Measurements from ENCODE around the gene DPY19L1.
"Not testable (repeated sequence)": the region's sequence is repeated elsewhere in the genome, so short reads cannot be mapped to it uniquely, and the experiment has no call there.

DPY19L1 gene

DNA sequence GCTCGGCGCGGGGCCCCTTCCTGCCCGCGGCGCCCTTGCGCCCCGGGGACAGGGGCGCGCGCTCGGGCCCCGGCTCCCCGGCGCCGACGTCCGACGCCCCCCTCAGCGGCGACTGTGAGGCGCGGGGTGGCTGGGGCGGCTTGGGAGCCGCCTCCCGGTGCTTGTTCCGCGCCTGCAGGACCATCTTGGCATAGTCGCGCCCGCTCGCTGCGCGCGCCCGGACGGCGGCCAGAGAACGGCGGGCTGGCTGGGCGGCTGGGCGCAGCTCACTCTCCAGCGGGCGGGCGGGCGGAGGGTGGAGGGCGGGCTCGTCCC is at the start of gene DPY19L1:
Gene DPY19L1 (minus strand): TSS at position 275 of the 315 bp plus-strand sequence. CDS start 91 bp downstream, at position 184.
- no peaks in the 10 kb centered on the region for H3K36me3 ChIP-seq (replicated peaks)
- TF ChIP-seq, protein P1, sequence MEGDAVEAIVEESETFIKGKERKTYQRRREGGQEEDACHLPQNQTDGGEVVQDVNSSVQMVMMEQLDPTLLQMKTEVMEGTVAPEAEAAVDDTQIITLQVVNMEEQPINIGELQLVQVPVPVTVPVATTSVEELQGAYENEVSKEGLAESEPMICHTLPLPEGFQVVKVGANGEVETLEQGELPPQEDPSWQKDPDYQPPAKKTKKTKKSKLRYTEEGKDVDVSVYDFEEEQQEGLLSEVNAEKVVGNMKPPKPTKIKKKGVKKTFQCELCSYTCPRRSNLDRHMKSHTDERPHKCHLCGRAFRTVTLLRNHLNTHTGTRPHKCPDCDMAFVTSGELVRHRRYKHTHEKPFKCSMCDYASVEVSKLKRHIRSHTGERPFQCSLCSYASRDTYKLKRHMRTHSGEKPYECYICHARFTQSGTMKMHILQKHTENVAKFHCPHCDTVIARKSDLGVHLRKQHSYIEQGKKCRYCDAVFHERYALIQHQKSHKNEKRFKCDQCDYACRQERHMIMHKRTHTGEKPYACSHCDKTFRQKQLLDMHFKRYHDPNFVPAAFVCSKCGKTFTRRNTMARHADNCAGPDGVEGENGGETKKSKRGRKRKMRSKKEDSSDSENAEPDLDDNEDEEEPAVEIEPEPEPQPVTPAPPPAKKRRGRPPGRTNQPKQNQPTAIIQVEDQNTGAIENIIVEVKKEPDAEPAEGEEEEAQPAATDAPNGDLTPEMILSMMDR (IDR thresholded peaks at IDR 0.05; ENCODE audit: low read depth, low read length, missing control alignments): no peak
- peak within 1 kb of the TSS; percentile 81 for H3K4me3 ChIP-seq (ENCODE audit: low read depth, low read length)
- no peak for DNase-seq
- in situ Hi-C loops (cut with HindIII; ENCODE audit: low pct_ligation_motif_present, low sequenced_read_pairs): no loop called here
- H3K27ac ChIP-seq: peak within 1 kb of the TSS; percentile 36
- H3K27me3 ChIP-seq (replicated peaks): no peaks in the 10 kb centered on the region

DNA sequence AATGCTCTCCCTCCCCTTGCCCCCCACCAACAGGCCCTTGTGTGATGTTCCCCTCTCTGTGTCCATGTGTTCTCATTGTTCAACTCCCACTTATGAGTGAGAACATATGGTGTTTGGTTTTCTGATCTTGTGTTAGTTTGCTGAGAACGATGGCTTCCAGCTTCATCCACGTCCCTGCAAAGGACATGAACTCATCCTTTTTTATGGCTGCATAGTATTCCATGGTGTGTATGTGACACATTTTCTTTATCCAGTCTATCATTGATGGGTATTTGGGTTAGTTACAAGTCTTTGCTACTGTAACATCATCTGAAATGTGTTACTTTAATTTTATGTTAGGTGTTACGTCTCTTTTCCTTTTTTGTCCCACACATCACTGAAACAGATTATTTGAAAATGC is 42.2 kb upstream of the DPY19L1 start:
- H3K4me3 ChIP-seq (ENCODE audit: low read depth, low read length); DNase-seq; H3K27me3 ChIP-seq (replicated peaks); H3K27ac ChIP-seq; in situ Hi-C loops (cut with HindIII; ENCODE audit: low pct_ligation_motif_present, low sequenced_read_pairs); H3K36me3 ChIP-seq (replicated peaks): not testable (repeated sequence)

GRCh38 chr7:35074008-35074407 is 36.7 kb upstream of the DPY19L1 start:
- H3K4me3 ChIP-seq (ENCODE audit: low read depth, low read length); H3K27me3 ChIP-seq (replicated peaks); DNase-seq; H3K36me3 ChIP-seq (replicated peaks); H3K27ac ChIP-seq; in situ Hi-C loops (cut with HindIII; ENCODE audit: low pct_ligation_motif_present, low sequenced_read_pairs): not testable (repeated sequence)

DNA sequence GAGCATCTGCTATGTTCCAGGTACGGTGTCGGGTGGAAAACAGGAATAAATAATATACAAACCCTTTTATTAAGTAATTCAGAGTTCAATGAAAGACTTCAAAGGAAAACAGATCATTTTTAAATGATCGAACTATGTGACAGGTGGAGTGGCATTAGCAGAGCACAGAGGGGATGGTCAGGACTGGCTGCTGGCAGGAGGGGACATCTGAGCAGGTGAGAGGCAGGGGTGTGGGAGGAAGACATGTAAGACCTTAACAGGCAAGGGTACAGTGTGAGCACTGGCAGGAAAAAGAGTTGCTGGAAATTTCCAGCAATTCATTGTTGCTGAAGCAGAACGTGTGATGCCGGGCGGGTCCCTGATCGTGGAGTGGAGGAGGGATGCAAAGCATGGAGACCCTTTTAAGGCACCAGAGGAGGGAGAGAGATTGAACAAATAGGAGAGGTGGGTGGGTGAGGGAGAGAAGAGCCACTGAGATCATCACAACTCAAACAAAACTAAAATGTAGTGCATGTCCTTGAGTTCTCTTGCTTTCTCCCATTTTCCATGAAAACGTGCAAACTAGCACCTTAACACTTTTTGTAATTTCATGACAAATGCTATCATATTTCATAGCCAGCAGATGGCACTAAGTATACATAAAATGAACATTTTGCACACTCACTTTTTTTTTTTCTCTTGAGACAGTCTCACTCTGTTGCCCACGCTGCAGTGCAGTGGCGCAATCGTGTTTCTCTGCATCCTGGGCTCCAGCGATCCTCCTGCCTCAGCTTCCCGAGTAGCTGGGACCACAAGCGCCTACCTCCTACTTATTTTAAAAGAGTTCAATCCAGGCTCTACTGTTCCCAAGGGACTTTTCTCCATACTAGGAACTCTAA is 35.9 kb upstream of the DPY19L1 start:
- H3K27ac ChIP-seq; in situ Hi-C loops (cut with HindIII; ENCODE audit: low pct_ligation_motif_present, low sequenced_read_pairs); H3K36me3 ChIP-seq (replicated peaks); H3K27me3 ChIP-seq (replicated peaks); H3K4me3 ChIP-seq (ENCODE audit: low read depth, low read length): not testable (repeated sequence)
- peak; percentile 9 for DNase-seq

- H3K27ac ChIP-seq; H3K4me3 ChIP-seq (ENCODE audit: low read depth, low read length); H3K27me3 ChIP-seq (replicated peaks); DNase-seq; in situ Hi-C loops (cut with HindIII; ENCODE audit: low pct_ligation_motif_present, low sequenced_read_pairs); H3K36me3 ChIP-seq (replicated peaks): not testable (repeated sequence)
Measured at GRCh38 chr7:35069084-35069483, 31.8 kb upstream of the DPY19L1 start.

DNA sequence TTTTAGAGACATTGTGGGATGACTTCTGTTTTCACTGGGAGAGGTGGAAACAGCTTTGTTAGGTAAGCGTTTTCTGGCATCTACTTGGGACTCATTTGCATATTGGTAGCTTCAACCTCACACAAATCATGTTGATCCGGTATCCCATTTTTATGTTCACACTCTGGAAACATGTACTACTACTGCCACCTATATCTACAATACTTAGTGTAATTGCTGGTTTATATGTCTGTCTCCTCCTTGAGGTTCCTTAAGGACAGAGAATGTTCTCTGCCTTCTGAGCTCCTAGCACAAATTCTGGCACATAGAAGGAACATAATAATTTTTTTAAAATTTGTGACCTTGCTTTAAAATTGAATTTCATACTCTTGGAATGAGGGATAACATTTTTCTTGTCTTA is 28.1 kb upstream of the DPY19L1 start:
- H3K27me3 ChIP-seq (replicated peaks); in situ Hi-C loops (cut with HindIII; ENCODE audit: low pct_ligation_motif_present, low sequenced_read_pairs); DNase-seq; H3K4me3 ChIP-seq (ENCODE audit: low read depth, low read length); H3K36me3 ChIP-seq (replicated peaks); H3K27ac ChIP-seq: not testable (repeated sequence)

DNA sequence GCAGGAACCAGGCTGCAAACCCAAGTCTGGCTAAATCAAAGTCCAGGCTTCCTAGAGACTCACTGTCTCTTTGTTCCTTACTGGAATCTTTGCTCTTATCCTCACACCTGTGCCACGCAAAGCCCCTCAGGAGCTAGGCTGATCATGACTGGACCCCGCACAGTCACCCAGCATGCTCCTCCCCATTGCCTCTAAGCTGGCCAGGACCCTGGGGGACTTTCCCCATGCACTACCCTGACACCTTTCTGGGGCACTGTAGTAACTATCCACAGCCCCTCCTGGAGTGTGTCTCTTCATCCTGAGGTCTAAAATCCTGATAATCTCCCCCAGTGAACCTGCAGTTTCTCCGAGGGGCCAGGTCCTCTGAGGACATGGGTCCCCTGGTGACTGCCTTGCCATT is 21.3 kb upstream of the DPY19L1 start:
- H3K36me3 ChIP-seq (replicated peaks); in situ Hi-C loops (cut with HindIII; ENCODE audit: low pct_ligation_motif_present, low sequenced_read_pairs); DNase-seq: not testable (repeated sequence)

GRCh38 chr7:35057505-35058451 is 20.5 kb upstream of the DPY19L1 start:
- H3K4me3 ChIP-seq (ENCODE audit: low read depth, low read length); H3K27me3 ChIP-seq (replicated peaks); in situ Hi-C loops (cut with HindIII; ENCODE audit: low pct_ligation_motif_present, low sequenced_read_pairs); H3K36me3 ChIP-seq (replicated peaks); DNase-seq; H3K27ac ChIP-seq: not testable (repeated sequence)

More for the DNA sequence above, 21.3 kb upstream of the DPY19L1 start:
- H3K27ac ChIP-seq; H3K27me3 ChIP-seq (replicated peaks); H3K4me3 ChIP-seq (ENCODE audit: low read depth, low read length): not testable (repeated sequence)

DNA sequence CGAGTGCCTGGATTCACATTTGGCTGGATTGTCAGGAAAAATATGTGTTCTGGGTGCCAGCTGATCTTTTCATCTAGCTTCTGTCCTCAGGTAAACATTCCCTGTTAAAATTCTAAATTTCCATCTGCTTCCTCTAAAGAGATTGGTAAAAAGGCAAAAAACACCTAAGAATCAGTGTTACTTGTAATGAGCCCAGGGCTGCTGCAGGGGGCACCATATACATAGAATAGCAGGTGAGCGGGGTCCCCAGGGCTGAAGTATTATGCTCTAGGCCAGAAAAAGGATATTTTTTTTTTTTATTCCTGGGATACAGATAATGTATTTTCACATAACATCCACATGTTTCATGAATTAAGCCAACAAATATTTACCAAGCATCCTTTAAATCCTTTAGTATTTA is 18.4 kb upstream of the DPY19L1 start:
- TF ChIP-seq, protein P1 (IDR thresholded peaks at IDR 0.05; ENCODE audit: low read depth, low read length, missing control alignments): peak; percentile 62
- H3K36me3 ChIP-seq (replicated peaks); H3K4me3 ChIP-seq (ENCODE audit: low read depth, low read length); in situ Hi-C loops (cut with HindIII; ENCODE audit: low pct_ligation_motif_present, low sequenced_read_pairs); H3K27ac ChIP-seq; DNase-seq; H3K27me3 ChIP-seq (replicated peaks): not testable (repeated sequence)

- H3K27ac ChIP-seq; H3K36me3 ChIP-seq (replicated peaks); H3K27me3 ChIP-seq (replicated peaks); H3K4me3 ChIP-seq (ENCODE audit: low read depth, low read length); in situ Hi-C loops (cut with HindIII; ENCODE audit: low pct_ligation_motif_present, low sequenced_read_pairs): not testable (repeated sequence)
- DNase-seq: peak; percentile 27
Measured at GRCh38 chr7:35053488-35054175, 16.3 kb upstream of the DPY19L1 start.

DNA sequence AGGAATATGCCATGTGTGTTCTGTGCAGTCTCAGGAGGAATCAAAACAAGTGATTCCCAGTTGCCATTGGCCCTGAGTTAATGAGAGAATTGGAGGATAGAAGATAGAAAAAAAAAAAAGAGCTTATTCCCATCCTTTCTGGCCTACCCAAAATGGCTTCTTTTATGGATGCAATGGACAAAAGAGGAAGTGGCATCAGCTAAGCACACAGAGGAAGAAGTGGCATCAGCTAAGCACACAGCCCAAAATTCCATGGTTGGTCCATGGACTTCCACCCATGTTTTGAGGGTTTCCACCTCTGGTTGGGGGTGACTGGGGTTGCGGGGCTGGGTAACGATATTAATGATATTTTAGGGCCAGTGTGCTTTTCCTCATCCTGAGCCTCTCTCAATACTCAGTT is 11.1 kb upstream of the DPY19L1 start:
- in situ Hi-C loops (cut with HindIII; ENCODE audit: low pct_ligation_motif_present, low sequenced_read_pairs); H3K4me3 ChIP-seq (ENCODE audit: low read depth, low read length); H3K27ac ChIP-seq; H3K36me3 ChIP-seq (replicated peaks); H3K27me3 ChIP-seq (replicated peaks); DNase-seq: not testable (repeated sequence)

GRCh38 chr7:35047912-35048305 is 10.6 kb upstream of the DPY19L1 start:
- H3K36me3 ChIP-seq (replicated peaks); DNase-seq; H3K27me3 ChIP-seq (replicated peaks); H3K4me3 ChIP-seq (ENCODE audit: low read depth, low read length); H3K27ac ChIP-seq; in situ Hi-C loops (cut with HindIII; ENCODE audit: low pct_ligation_motif_present, low sequenced_read_pairs): not testable (repeated sequence)
